SK-N-MC (cell line): ENCODE data around the gene TPM4.

ENCODE experiments used
- EZH2 ChIP-seq: fragments of 200-600 bp; sonication (generic); IDR thresholded peaks from one replicate; pipeline ENCODE4 v1.6.1; 2017; ENCODE audit warnings: antibody characterized with exemption
- FOXP2 ChIP-seq: optimal IDR thresholded peaks from 2 replicates; pipeline ENCODE3; 2011; ENCODE audit warnings: mild to moderate bottlenecking, moderate library complexity; ENCODE audit not compliant: insufficient read depth; ENCODE audit errors: extremely low read length, control extremely low read depth
- POLR2AphosphoS5 ChIP-seq: IDR thresholded peaks from 2 replicates; pipeline ENCODE4 v1.6.1; 2012; ENCODE audit warnings: mild to moderate bottlenecking, low read depth, low read length, borderline replicate concordance

DNA sequence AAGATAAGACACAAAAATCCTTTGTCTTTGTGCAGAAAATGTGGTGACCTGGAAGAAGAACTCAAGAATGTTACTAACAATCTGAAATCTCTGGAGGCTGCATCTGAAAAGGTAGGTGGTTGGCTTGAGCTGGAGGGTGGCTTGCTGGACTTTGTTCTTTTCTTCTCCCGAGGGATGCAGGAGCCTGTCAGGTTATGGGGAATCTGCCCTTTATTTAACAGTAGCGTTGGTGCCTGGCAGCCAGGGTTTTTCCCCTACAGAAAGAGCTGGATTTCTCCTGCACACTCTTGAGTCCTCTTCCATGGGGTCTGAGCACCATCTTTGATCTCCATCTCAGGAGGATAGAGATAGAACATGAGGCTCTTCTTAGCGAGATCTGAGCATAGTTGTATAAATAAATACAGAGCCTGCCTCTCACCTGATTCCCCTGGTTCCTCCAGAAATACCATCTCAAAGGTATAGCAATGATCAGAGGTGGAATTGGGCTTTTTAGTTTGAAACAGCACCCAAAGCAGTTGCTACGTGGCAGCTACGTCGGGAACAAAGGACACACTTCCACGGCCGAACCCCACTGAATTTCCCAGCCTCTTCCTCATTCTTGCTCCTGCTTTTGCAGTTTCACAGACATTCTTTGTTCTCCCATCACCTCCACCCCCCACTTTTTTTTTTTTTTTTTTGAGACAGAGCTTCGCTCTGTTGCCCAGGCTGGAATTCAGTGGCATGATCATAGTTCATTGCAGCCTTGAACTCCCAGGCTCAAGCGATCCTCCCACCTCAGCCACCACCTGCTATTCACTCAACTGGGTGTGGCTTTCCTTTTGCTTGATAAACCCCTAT lies 12.9 kb downstream of the TPM4 start:
- TF ChIP-seq POLR2AphosphoS5 = no peak
- no peak for TF ChIP-seq EZH2
- TF ChIP-seq FOXP2 = no peak
